NCI-H1105 treated with DMSO at 0.1 percent for 48 hours (cell line): ENCODE results near the gene JPH3.
"Not testable (repeated sequence)": the region's sequence is repeated elsewhere in the genome, so short reads cannot be mapped to it uniquely, and the experiment has no call there.

Experiments used
- DNase-seq: peaks from one replicate; lab custom pipeline; 2025; lab: John Stamatoyannopoulos, UW

The JPH3 gene

GRCh38 chr16:87715231-87715630 lies 112.9 kb downstream of the JPH3 start:
- no peak for DNase-seq

- no peak for DNase-seq
Measured at GRCh38 chr16:87715658-87716057, 113.3 kb downstream of the JPH3 start.

GRCh38 chr16:87718831-87719230 lies 116.5 kb downstream of the JPH3 start:
- DNase-seq = not testable (repeated sequence)

GRCh38 chr16:87720446-87720845 lies 118.1 kb downstream of the JPH3 start:
- no peak for DNase-seq

DNA sequence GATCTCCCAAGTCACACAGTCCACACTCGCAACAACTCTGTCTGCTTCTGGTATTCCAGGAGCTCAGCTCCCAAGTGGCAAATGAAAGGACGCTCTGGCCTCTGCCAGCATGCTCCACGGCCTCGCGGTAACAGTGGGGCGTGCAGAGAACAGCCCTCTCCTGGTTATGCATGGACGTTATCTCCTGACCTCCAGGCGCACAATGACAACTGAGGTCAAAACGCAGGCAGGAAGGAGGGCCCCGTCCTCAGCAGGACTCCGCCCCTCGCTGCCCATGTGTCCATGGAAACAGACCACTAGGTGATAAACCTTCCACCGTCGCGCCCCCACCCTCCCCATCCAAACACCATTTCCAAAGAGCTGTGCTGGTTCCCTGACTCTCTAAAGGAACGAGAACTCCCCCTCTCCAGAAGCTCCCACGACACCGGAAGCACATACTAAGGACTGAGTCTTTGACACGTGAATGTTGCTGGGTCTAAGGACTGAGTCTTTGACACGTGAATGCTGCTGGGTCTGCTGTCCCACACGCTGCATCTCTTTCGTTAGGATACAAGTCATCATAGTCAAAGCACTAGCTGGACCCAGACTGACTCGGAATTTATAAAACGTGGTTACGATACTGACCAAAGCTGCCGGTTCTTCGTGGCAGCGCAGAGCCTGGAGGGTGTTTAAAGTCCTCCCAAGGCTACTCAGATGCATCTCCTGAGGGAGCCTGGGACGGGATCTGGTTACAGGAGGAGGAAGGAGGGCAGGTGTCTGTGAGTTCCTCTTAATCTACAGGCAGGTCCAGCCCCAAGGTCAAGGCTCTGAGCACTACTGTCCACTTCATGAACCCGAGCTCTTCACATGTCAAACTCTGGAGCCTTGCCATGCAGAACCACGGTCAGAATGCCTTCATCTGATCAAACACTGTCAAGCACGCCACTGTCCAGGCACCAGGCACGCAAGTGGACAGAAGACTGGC lies 119.6 kb downstream of the JPH3 start:
- no peak for DNase-seq

DNA sequence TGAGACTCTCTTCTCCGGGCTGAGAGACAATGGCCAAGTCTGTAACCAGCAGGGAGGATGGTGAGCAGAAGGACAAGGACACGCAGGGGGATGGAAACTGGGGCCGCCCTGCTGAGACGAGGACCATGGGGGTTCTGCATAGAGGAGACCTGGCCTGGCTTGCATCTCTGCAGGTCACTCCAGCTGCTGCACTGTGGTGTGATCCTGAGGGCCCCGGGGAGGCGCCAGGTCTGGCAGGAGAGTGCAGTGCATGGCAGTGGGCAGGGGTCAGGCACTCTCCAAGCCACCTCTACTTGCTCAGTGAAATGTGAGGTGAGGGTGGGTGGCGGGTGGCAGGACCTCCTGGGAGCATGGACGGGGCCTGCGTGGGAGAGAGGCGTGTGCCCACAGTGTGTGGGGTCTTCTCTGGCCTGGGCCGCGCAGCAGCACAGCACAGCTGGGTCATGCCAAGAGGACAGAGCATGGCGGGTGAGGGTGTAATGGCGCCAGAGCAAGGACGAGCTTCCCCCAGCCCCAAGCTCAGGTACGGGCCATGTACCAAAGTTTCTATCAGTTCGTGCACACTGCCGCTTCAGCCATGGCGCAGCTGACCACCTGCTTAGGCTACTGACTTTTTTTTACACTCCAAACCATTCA lies 120.4 kb downstream of the JPH3 start:
- no peak for DNase-seq

GRCh38 chr16:87723226-87723623 lies 120.9 kb downstream of the JPH3 start:
- DNase-seq = peak; percentile 94

DNA sequence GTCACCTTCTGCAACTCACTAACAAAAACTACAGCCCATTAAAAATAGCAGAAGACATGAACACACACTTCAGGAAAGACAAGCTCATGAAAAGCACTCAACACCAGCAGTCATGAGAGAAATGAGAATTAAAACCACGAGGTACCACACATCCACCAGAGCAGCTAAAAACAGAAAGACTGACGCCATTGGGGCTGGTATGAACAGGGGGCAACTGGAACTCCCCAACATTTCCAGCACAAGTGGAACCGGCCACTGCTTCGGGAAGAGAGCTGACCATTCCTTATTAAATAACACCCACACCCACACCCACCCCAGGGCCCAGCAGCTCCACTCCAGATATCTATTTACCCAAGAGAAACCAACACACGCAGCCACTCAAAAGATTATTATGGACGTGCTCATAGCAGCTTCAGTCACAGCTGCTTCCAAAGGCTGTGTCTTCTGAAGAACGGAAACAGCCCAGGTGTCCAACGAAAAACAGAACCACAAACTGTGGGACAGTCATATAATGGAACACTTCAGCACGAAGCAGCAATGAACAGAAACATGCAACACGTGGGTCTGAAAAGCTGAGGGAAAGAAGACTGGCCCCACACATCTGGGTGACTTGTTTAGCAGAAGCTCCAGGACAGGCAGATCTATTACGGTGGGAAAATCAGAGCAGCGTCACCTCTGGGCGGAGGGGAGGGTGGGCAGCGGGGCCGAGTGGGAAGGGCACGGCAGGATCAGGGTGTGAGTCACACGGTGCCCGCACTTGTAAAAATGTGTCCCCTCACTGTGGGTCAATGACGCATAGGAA lies 122.4 kb downstream of the JPH3 start:
- no peak for DNase-seq

GRCh38 chr16:87725596-87726235 lies 123.4 kb downstream of the JPH3 start:
- DNase-seq = no peak

DNA sequence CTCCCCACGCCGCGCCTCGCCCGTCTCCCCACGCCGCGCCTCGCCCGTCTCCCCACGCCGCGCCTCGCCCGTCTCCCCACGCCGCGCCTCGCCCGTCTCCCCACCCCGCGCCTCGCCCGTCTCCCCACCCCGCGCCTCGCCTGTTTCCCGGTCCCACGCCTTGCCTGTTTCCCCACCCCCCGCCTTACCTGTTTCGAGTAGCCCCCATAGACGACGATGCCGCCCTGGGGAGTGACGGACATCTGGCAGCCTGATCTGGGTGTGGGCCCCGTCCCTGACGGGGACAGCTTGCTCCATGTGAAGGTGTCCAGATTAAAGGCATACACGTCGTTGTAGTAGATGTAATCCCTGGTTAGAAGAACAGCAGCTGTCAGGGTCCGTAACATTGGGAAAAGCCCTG lies 124.3 kb downstream of the JPH3 start:
- not testable (repeated sequence) for DNase-seq

- DNase-seq = no peak
Measured at GRCh38 chr16:87727346-87727745, 125.0 kb downstream of the JPH3 start.

GRCh38 chr16:87728026-87728425 lies 125.7 kb downstream of the JPH3 start:
- no peak for DNase-seq

DNA sequence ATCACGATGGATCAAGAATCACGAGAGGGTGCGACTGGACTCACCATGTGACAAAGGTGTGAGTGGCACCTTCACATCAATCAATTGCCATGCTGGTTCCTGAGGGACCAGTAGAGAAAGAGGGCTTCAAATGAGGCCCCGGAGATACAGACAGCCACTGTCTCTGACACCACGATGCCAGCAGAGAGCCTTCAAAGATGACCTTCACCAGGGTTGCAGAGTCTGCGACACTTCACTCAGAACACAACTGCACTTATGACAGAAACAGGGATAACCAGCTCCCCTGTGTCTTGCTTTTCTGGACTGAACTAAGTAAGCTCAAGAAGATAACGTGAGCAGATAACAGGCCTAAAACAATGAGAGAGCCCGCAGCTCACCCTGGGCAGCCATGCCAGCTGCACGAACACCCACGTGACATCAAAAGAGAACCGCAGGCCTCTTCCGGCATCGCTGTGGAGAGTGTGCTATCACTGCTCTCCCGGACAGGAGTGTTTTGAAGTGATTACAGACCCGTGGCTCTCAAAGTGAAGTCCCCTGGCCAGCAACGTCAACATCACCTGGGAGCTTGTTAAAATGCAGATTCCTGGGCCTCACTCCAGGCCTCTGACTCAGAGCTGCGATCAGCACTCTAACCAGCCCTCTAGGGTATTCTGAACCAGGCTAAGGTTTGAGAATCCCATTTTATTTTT lies 127.1 kb downstream of the JPH3 start:
- DNase-seq = no peak

DNA sequence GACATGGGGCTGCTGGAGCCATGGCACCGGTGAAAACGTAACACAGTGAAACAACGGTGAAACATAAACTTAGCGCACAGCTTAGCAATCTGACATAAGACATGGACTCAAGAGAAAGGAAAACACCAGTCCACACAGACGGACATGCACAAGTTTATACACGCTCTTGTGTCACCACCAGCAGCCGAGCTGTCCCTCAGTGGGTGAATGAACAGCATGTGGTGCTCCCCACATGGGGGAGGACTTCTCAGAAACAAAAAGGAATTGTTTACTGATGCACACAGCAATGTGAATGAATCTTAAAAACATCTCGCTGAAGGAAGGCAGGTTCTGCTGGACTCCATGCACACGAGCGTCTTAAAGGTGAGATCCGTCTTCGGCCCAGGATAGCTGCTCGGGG lies 129.3 kb downstream of the JPH3 start:
- no peak for DNase-seq

- DNase-seq = peak; percentile 17
Measured at GRCh38 chr16:87733190-87733589, 130.9 kb downstream of the JPH3 start.

GRCh38 chr16:87734644-87735043 lies 132.3 kb downstream of the JPH3 start:
- no peak for DNase-seq

DNA sequence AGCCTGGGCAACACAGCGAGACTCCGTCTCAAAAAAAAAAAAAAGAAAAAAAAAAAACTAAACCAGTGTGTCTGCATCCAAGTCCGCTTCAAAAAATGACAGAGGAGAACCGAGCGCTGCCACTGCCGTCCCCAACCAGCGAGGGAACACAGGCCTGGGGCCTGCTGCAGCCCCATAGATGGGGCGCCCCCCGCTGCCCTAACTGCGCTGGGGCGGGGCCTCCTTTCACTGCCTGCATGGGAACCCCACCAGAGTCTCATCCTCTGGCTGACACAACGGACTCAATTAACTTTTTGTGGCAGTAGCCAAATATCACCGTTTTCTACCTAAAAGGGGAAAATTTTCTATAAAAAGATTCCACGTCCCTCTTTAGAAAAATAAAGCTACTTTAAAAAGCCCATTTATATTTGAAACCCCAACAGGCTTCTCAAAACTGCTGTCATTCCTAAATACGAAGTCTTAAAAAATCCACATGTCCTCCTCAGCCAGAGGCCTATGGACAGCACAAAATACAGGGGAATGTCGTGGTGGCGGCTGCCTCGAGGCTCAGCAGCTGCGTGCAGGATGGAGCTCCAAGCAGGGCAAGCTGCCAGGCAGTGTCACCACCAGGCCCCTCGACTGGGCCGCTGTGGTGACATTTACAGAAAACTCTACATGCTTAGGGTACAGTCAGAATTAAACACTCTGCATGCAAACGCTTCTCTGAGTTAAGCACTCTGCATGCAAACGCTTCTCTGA lies 133.1 kb downstream of the JPH3 start:
- no peak for DNase-seq

DNA sequence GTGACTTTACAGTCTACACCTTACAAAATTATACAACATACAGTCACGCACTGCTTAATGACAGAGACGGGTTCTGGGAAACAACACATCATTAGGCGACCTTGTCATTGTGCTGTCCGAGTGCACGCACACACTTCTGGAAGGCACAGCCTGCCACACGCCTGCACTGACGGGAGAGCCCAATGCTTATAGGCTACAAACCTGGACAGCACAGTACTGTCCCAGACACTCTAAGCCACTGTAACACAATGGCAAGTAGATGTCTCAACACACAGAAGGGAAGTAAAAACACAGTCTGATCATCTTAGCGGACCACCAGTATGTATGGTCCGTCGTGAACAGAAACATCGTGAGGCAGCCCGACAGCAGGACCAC lies 133.7 kb downstream of the JPH3 start:
- no peak for DNase-seq

DNA sequence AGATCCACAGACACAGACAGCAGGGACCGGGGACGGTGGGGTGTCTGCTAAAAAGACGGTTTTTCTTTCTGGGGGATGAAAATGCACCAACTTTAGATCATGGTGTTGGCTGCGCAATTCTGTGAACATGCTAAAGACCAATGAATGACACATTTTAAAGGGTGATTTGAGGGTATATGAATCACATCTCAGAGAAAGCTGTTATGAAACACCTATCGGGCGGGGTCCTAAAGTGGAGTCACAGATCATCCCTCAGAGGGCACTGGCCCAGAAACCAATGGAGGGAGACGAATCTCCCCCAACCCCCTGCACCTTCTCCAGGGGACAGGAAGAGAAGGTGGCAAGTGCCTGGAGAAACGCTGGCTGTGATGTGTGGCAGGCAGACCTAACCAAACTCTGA lies 137.5 kb downstream of the JPH3 start:
- DNase-seq = no peak

- no peak for DNase-seq
Measured at GRCh38 chr16:87740441-87740840, 138.1 kb downstream of the JPH3 start.

DNA sequence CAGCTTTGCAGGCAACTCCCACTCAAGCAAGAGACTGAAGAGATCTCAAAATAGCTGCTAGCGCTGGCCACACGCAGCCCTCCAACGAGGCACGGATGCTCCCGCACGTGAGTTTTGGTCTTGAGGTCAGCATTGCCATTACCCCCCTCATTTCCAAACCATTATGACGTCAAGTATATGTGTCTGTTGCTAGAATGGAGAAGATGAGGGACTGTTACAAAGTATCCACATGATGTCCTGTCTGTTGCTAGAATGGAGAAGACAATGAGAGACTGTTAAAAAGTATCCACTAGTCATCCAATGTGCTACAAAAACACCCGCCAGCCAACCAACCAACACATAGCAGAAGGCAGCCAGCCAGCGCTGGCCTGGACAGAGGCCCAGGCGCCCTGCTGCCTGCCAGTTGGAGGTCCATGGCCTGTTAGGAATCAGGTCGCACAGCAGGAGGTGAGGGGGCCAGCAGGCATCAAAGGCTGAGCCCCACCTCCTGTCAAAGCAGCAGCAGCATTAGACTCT lies 138.7 kb downstream of the JPH3 start:
- no peak for DNase-seq
